Stimulated activated CD4-positive, alpha-beta T cell treated with anti-CD3 and anti-CD28 coated beads, Interleukin-12 subunit alpha, Interleukin-12 subunit beta, amount 100 ng/mL, for 24 hours (primary cell): Measurements from ENCODE around the gene TEPSIN.

Experiments used
- DNase-seq, 2 experiments: peaks; one replicate each; pipeline ENCODE4 v3.0.0-alpha.2; 2020; ENCODE audit warnings: low read depth in 2 of 2

The TEPSIN gene

DNA sequence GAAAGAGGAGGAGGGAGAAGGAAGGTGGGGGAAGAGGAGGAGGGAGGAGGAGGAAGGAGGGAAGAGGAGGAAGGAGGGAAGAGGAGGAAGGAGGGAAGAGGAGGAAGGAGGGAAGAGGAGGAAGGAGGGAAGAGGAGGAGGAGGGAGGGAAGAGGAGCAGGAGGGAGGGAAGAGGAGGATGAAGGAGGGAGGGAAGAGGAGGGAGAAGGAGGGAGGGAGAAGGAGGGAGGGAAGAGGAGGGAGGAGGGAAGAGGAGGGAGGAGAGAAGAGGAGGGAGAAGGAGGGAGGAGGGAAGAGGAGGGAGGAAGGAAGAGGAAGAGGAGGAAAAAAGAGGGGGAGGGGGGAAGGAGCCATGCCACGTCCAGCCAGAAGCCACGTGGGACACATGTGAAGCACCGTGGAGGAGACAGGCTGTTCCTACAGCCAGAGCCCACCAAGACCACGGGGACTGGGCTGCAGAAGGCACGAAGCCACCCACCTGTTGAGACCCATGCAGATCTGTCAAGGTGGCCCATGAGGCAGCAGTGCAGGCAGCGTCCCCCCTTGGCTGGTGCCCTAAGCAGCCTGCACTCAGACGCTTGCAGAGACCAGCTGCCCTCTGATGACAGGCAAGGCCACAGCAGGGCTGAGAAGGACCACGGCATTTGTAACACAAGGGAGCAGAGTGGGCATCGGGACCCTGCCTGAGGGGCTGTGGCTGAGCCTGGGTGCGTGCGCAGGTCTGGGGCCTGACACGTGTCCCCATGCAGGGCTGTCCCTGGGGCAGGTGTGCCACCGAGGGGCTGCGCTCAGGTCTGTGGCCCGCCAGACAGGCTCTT is 10.6 kb upstream of the TEPSIN start:
- DNase-seq, result no peak

DNA sequence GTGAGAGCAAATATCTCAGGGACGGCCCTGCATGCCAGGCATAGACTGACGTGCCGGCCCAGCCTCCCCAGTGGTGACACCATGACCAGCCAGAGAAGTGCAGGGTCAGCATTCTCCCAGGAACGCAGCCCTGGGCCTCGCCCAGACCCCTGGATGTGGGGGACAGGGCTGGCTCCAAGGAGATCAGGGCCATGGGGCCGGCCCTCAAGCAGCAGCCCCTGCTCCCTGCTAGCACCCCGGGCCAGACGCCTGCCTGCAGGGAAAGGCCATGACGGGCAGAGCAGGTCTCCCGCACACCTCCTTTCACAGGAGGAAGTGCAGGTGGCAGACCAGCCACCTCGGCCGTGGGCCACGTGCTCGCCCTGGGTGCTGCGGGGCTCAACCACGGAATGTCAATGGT is 9.8 kb upstream of the TEPSIN start:
- DNase-seq, result no peak

DNA sequence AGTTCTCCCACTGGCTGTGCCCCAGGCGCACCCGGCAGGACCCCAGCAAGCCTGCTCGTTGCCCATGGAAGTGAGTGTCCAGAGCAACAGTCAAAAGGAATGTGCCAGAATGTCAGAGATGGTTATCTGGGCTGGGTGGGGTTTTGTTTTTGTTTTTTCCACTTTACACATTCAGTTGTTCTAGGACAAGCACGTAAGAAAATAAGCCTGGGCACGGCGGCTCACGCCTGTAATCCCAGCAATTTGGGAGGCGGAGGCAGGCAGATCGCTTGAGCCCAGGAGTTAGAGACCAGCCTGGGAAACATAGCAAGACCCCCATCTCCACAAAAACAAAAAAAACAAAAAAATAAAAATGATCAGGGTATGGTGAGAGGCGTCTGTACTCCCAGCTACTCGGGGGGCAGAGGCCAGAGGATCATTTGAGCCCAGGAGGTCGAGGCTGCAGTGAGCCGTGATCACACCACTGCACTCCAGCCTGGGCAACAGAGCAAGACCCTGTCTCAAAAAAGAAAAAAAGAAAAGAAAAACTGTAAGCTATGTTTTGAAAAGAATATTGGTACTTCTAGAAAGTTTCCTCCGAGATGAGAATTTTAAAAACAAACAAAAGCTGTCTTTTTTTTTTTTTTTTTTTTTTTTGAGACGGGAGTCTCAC is 8.6 kb upstream of the TEPSIN start:
- DNase-seq, result no peak

DNA sequence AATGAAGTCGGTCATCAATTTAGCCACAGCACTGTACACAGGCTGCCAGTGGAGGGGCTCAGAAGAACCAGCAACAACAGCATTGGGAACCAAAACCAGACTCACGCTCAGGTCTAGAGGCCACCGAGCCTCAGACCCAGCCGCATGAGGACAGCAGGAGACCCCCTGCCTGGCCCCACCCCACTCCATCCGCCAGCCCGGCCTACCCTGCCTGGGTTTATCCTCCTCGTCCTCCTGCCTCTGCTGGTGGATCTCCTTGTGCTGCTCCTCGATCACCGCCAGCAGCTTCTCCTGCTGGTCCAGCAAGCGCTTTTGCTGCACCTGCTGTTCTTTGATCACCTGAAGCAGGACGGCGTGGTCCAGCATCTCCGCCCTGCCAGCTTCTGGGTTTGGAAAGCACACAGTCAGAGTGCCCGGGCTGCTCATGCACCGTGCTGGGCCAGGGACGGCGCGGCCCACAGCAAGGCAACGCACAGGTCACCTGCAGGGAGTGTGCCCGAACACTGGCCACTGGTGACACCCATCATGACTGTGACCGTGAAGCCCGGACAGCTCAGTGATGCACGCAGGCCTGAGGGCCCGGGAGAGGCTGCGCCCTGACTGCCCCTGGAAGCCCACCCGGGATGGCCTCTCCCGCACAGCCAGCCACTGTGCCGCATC is 8.0 kb upstream of the TEPSIN start:
- DNase-seq, result no peak

DNA sequence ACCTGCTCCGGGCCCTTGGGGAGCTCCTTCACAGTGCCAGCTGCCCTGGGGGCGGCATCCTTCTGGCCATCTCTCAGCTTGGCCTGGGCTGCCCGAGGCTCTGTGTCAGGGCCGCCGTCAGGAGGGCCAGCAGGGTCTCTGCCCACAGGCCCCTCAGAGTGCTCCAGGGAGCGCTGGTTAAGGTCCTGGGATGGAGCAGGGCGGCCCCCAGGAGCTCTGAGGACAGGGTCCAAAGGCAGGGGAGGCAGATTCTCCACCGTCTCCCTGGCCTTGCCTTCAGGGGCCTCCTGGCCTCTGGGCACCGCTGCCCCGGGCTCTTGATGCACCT is 7.5 kb upstream of the TEPSIN start:
- DNase-seq, result no peak

DNA sequence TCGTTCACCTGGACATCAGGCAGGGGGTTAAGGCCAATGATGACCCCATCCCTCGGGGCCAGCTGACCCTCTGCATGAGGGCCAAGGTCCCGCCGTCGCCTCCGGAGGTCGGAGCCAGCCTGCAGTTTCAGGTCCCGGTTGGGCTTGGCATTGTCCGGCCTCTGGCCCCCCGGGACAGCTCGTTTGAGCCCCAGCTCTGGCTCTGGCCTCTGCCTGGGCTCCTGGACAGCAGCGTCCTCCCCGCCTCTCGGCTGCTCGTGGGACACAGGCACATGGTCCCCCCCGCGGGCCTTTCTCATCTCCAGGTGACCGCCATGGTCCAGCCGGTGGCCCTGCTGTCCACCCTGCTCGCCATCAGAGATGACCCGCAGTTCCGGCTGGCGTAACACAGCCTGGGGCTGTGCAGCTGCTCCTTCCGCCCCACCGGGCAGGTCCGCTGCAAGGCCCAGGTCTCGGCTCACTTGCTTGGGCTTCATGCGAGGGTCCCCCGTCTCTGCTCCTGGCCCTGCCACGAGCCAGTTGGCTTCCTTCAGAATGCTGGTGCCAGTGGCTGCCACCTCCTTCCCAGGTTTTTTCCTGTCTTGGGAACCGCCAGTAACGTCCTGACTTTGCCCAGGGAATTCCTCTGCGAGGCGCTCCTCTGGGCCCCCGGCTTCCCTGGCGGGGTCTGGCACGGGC is 6.9 kb upstream of the TEPSIN start:
- no peak for DNase-seq

DNA sequence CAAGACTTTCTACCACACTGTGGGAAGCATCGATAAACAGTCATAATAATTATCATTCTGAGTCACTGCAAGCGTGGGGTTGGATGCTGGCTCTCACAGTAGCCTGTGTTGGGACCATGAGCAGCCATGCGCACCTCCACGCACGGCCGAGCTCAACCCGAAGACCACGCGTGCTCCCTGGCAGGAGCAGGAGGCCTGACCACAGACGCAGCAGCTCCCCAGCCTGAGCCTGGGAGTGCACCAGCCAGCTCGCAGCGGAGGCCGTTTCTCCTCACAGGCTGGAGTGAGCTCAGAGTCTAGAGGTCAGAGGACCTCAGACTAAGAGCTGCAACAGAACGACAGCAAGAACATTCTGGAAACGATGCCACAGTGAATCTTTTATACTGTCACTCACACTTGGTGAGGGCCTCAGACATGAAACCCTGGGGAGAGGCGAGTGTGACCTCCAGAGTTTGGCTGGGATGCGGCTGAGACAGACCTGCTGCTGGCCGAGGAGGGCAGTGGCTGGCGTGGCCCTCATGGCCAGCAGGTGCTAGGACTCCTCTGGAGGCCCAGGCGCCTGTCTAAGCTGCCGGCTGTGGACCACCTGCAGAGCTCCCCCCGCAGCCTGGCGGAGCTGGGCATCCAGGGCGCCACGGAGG is 6.3 kb upstream of the TEPSIN start:
- DNase-seq, result no peak

DNA sequence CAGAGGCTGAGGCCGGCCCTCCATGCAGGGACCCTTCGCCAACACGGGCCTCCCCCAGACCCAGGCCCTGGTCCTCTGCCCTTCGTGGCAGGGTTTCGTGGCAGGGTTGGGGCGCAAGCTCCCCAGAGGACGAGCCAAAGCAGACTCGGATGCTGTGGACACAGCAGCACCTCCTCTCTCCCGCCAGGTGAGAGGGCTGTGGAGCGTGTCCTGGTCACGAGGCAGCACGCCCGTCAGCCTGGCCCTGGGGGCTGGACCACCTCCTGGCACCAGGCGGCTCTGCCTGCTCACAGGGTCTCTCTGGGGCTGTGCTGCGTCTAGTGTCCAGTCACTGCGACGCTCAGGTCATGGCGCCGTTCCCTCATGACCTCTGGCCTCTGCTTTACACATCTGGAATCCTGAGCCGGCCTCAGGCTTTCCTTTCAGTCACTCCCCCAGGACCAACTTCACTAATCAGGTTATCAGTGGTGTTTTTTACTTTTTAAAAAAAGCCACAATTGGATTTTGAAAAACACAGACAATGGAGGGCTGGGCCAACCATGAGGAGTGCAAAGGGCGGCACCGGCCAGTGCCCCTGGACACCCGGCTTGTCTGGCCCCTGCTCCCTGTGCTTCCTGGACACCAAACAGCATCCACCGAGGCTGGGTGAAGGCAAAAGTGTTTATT is 5.6 kb upstream of the TEPSIN start:
- no peak for DNase-seq

DNA sequence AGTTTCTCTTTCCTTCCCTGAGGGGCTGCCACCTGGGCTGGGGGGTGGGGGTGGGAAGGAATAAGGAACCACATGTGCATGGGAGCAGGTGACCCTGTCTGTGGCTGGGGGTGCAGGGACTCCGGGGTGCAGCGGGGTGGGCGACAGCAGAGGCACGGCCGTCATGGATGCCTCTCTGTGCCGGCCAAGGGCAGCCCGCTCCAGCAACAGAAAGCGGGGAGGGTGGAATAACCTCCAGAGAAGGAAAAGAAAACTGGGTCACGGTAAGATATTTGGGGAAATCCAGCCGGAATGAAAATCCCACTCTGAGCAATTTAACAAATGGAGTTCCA is 4.4 kb upstream of the TEPSIN start:
- DNase-seq, result no peak

DNA sequence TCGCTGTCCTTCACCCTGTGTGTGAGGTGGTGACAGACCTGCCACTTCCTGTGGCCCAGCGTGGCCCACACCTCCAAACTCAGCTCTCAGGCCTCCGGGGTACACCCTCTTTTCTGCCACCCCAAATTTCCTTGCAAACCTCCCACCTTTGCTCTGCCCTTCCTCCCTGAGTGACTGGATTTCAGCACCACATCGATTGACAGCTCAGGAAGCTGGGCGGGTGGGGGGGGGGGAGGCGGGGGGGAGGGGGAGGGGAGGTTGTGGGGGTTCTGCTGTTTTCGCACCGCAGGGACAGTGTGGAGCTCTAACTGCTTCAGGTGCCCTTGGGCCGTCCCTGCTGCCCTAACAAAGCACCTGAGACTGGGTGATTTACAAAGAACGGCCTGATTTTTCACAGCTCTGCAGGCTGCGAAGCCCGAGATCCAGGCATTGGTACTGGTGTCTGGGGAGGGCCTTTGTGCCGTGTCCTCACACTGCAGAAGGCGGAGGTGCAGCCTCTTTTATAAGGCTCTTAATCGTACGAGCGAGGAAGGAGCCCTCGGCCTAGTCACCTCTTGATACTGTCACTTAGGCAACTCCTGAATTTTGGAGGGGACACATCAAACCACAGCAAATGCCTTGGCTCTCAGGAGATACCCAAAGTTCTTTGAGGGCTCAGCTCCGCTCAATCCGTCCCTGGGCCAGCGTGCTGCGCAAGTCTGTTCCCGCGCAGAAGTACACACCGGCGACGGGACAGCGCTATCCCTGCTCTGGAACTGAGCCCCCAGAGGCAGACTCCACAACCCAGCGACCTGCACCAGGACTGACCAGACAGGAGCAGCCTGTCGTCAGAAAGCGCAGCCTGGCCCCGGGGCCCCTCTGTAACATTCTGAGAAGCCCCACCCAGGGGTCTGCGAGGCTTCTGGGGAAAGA is 3.8 kb upstream of the TEPSIN start:
- no peak for DNase-seq

DNA sequence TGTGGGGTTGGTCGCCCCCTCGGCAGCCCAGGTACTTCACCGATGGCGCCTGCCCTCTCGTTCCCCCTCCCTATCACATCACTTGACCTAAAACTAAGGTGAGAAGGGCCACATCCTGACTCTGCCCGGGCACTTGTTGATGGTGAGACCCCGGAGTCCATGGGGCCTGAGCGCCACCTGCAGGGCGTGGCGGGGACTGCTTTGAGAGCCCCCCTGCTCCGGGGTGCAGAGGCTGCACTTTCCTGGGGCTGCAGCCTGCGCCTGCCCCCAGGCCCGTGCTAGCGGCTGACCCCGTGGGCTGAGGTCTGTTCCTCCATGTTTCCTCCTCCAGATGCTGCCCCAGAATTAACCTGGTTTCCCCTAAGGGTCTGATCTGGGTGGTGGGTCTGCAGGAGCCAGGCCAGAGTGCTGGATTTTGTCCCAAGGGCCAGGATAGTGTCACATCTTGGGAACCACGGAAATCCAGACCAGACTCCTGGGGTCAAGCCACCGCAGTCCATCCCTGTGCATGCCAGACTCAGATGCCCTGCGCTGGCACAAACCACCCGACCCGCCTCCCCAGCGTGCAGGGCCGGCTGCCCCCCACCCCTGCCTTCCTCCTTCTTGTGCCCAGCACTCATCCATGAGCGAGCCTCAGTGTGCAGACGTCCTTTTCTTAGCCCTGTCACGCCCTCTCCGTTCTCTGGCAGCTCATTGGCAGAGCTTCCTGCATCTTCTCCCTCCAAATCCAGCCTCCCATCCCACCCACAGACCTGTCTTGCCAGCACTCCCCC is 3.0 kb upstream of the TEPSIN start:
- peak in 1 of 2 experiments; percentile 55 for DNase-seq

DNA sequence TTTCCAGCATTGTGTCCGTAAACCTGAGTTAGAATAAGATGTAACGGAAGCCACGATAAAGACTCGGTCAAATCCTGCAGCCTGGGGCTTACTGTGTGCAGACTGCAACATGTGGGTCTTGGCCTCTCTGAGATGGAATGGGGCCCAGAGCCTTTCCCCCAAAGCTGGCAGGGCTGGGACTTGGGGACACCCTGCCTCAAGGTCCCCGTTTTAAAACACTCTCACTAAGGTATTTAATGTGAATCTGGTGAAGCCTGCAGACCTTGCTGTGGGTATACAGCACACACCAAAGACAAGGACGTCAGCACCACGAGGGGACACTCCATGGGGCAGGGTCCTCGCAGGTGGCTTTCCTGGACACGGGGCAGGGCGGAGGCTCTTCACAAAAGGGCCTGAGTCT is 2.3 kb upstream of the TEPSIN start:
- DNase-seq, result no peak

DNA sequence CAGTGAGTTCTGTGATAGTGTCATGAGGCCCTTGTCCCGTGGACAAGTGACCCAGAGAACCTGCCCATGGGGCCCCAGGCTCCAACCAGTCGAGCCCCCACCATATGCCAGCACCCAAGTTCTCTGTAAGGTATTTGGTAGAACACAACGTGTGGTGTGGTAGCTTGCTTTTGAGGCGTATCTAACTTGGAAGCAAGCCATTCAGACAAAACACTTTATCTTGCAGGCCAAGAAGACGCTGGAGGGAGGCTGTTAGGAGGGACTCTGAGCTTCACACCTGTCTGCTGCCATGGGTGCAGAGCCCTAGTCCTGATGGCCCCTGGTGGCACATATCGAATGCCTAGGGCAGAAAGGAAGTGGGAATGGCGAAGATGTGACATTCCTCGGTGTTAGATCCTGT is 1.9 kb upstream of the TEPSIN start:
- no peak for DNase-seq

DNA sequence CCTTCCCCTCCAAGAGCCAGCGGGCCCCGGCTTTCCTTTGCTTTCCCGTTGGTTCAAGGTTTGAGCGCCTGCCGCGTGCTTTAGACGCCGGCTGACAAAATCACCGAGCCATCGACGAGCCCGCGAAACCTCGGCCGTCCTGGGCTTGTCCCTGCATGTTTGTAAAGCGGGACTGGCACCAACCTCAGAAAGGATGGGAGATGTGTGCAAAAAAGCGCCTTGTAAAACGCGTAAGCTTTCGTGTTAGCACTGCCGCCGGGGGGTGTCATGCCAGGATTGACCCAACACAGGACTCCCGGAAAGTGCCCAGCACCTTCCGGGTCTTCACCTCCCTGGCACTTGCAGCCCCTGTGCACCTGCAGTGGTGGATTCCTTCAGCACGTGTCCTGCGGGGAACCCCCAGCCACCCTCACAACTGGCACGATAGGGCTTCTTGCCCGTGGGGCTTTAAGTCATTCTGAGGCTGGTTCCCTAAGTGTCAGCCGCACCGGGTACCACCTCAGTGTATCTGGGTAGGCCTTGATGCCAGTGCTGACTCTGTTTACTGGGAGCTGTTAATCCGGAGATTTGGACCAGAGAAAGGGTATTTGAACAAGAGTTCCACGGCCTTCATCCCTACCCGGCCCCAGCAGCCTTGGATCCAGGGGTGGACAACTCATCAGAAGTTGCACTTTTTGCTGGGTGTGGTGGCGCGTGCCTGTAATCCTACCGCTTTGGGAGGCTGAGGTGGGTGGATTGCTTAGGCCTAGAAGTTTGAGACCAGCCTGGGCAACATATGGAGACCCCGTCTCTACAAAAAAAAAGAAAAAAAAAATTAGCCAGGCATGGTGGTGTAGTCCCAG is 1.1 kb upstream of the TEPSIN start:
- peak; percentile 36 to 37 for DNase-seq

DNA sequence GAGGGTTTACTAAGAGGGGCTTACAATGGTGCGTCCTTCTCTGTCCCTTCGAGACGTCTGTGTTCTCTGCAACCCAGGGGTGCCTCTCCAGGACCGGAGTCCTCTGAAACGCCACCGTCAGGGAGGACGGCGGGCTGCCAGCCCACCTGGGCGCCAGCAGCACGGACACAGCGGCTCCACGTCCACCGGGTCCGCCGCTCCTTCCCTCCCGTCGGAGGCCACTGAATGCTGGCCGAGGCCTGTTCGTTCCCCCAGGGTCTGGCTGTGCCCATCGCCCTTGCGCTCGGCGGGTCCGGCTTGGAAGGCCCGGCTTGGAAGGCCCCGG is 403 bp downstream of the TEPSIN start:
- no peak for DNase-seq

DNA sequence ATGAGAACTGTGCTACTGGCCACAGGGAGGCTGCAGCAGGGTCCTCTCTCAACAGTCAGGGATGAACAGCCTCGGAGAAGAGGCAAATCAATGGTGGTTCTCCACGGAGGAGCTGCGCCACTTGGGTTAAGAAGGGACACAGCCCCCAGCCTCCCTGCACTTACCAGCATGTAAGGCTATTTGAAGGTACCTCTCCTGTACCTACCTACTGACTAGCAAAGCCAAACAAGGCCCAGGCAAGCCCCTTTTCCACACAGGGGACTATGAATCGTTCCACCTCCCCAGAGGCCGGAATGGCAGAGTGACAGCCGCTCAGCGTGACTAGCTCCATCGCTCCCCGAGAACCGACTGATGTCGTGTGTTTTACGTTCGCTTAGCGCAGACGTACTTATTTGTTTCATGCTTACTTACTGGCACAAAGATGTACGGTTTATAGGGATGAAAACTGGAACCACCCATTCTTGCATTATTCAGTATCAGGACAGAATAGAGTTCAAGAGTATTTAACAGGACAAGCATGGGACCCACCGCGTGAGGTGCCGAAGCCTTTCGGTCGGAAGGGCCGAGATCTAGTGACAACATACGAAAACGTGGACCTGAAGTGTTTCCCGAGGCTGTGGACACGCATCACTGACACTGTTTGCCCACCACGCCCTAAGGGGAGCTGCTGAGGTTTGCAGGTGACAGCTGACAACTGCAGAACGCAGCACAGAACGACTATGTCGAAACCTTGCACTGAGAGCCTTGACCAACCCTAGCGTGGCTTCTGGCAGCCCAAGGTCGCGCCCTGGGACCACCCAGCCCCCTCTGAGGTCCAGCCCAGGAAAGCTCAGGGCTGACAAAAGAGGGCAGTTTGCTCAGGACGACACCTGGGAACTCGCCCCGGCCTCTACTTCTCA is 1.0 kb downstream of the TEPSIN start:
- DNase-seq, result no peak

DNA sequence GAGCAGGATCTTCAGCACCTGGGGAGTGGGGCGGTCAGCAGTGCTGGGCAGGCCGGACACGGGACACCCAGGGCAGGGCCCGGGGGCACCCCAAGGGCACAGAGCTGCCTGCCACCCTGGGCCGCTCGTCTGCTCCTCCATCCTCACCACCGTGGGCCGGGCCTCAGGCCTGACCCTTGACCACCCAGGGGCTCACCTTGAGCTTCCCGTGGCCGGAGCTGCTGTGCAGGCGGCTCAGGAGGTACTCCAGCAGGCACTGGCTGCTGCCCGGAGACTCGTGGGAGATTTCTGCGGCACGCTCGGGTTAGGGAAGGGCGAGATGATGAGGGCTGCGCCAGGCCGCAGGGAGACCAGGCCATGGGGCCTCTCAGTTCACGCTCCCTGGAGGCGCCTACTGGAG is 2.1 kb downstream of the TEPSIN start:
- no peak for DNase-seq
